Adrenal gland (tissue), 12 donors: ENCODE measurements around the gene FAT3. TPM values are rescaled to one million over a fixed set of nuclear protein-coding genes. Genes with fewer than 3 reads are reported as not detected.

Experiments used
- DNase-seq, 7 donors: peaks; one replicate each; pipeline ENCODE4 v3.0.0-alpha.2; 2019 to 2020
- H3K27ac ChIP-seq, 5 donors: fragments of 200-600 bp; sonication (generic) in 4 of 5; 1 replicate in 3 of 5; 2 replicates in 2 of 5; pipeline versions ENCODE4 v1.5.1 to v1.8.0; 2016 to 2020; ENCODE audit warnings: mild to moderate bottlenecking in 1 of 5
- H3K27me3 ChIP-seq: fragments of 200-600 bp; 2 replicates; pipeline ENCODE4 v1.8.0; 2021
- H3K36me3 ChIP-seq, 2 donors: fragments of 200-600 bp; replicated peaks in 1 of 2; 1 replicate in 1 of 2; 2 replicates in 1 of 2; pipeline versions ENCODE4 v1.5.1 to v1.8.0; 2018 to 2022
- H3K4me1 ChIP-seq, 2 donors: fragments of 200-600 bp; replicated peaks in 1 of 2; 1 replicate in 1 of 2; 2 replicates in 1 of 2; pipeline versions ENCODE4 v1.5.1 to v1.8.0; 2018 to 2021
- H3K4me3 ChIP-seq, 4 donors: fragments of 200-600 bp; sonication (generic) in 3 of 4; one replicate each; pipeline ENCODE4 v1.5.1; 2016 to 2018
- H3K9me3 ChIP-seq, 3 donors: fragments of 200-600 bp; sonication (generic) in 1 of 3; replicated peaks in 1 of 3; 1 replicate in 2 of 3; 2 replicates in 1 of 3; pipeline versions ENCODE4 v1.5.1 to v1.8.0; 2016 to 2021
- POLR2A ChIP-seq, 2 donors: fragments of 450-650 bp; IDR thresholded peaks; one replicate each; pipeline ENCODE4 v1.6.1; 2017; ENCODE audit warnings: antibody characterized with exemption in 2 of 2, mild to moderate bottlenecking in 2 of 2, moderate library complexity in 1 of 2
- WGBS, 4 donors: extraction: QIAGEN DNeasy Blood & Tissue Kit in 2 of 4; methylation state at CpG; one replicate each; pipeline versions ENCODE4 v1.1.5 to v1.1.7; 2013 to 2017; 5-methylcytosine and 5-hydroxymethylcytosine counted together
- intact Hi-C, 2 donors: fragments of 100-400 bp; cut with DNase I; formaldehyde crosslinking; loops; one replicate each; pipeline versions ENCODE4 v1.14.1 to v1.15.0; 2022 to 2023
- polyA plus RNA-seq, 3 donors: library from polyadenylated mRNA; stranded (reverse); fragments of 200-250 nt in 2 of 3; fragments of 350-450 nt in 1 of 3; fragmentation: Illumina TruSeq in 1 of 3; extraction: RNeasy Lipid Tissue Mini Kit (QIAGEN cat#74804) in 1 of 3; gene quantifications; one replicate each; pipeline ENCODE4 v1.2.3, GENCODE V29; 2013 to 2014
- total RNA-seq, 9 donors: library from RNA; depleted of rRNA in 4 of 9; stranded (reverse); fragments of >200 nt in 4 of 9; fragments of 120-200 nt in 1 of 9; fragmentation: NEBNext Ultra II Directional in 1 of 9; extraction: Animal tissue kit (Norgen Biotek cat#: 25700) in 1 of 9; gene quantifications; one replicate each; pipeline versions ENCODE4 v1.1.0 to v1.2.4, GENCODE V29; 2013 to 2023
- TF ChIP-seq, protein P1 (sequence below), 6 experiments: fragments of 450-650 bp in 4 of 6; fragments of 200-600 bp in 2 of 6; sonication (generic) in 1 of 6; IDR thresholded peaks; 1 replicate in 5 of 6; 2 replicates in 1 of 6; pipeline versions ENCODE4 v1.5.1 to v1.8.0; 2016 to 2021; ENCODE audit warnings: antibody characterized with exemption in 6 of 6, mild to moderate bottlenecking in 2 of 6, moderate library complexity in 1 of 6
- donor health status: healthy with polysubstance abuse.
- donor health status: Bipolar disorder and iron deficiency.
- donor health status: DM: yes; HTN: yes; CAD: no.
- donor health status: DM: no; HTN: no; CAD: no.
- donor health status: DM: no; HTN: no; CAD: no.
- donor health status: DM: yes; HTN: yes; CAD: no.

FAT3 gene
- total and polyA plus RNA-seq, 12 donors: 0.06 to 6.0 (median 0.14) TPM

DNA sequence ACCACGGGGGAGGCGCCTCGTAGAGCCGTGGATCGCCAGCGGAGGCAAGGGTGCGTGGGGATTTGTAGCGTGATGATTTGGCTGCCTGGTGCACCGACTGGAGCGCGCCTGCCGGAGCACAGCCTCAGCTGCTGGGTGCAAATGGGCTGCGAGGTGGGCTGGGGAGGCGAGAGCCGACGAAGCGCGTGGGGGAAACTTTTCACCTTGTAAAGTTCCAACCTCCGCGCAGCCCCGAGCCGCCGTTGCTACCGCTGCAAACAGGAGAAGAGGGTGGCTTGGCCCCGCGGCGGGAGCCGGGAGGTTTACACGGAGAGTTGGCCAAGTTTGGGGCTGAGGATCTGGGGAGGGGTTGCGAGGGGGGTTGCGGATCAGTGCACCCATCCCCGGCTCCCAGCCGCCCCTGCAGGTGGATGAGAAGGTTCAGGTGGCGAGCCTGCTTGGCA lies 528 bp downstream of the FAT3 start:
- TF ChIP-seq POLR2A (IDR thresholded peaks at IDR 0.05): no peak
- TF ChIP-seq, protein P1, sequence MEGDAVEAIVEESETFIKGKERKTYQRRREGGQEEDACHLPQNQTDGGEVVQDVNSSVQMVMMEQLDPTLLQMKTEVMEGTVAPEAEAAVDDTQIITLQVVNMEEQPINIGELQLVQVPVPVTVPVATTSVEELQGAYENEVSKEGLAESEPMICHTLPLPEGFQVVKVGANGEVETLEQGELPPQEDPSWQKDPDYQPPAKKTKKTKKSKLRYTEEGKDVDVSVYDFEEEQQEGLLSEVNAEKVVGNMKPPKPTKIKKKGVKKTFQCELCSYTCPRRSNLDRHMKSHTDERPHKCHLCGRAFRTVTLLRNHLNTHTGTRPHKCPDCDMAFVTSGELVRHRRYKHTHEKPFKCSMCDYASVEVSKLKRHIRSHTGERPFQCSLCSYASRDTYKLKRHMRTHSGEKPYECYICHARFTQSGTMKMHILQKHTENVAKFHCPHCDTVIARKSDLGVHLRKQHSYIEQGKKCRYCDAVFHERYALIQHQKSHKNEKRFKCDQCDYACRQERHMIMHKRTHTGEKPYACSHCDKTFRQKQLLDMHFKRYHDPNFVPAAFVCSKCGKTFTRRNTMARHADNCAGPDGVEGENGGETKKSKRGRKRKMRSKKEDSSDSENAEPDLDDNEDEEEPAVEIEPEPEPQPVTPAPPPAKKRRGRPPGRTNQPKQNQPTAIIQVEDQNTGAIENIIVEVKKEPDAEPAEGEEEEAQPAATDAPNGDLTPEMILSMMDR (IDR thresholded peaks at IDR 0.05): no peak
- H3K27ac ChIP-seq: no peak overlapping the region
- WGBS, 4 donors: 0 to 1% (median 0%) methylated on average over 4 to 34 of the region's 34 CpGs
- no peaks in the 10 kb centered on the region for H3K9me3 ChIP-seq
- H3K4me1 ChIP-seq: no peaks in the 10 kb centered on the region
- no peaks in the 10 kb centered on the region for H3K36me3 ChIP-seq
- intact Hi-C loops: no loop called here
- no peak for DNase-seq
- H3K27me3 ChIP-seq: peaks cover 40% of the 10 kb centered on the region
- H3K4me3 ChIP-seq: no peak overlapping the region

DNA sequence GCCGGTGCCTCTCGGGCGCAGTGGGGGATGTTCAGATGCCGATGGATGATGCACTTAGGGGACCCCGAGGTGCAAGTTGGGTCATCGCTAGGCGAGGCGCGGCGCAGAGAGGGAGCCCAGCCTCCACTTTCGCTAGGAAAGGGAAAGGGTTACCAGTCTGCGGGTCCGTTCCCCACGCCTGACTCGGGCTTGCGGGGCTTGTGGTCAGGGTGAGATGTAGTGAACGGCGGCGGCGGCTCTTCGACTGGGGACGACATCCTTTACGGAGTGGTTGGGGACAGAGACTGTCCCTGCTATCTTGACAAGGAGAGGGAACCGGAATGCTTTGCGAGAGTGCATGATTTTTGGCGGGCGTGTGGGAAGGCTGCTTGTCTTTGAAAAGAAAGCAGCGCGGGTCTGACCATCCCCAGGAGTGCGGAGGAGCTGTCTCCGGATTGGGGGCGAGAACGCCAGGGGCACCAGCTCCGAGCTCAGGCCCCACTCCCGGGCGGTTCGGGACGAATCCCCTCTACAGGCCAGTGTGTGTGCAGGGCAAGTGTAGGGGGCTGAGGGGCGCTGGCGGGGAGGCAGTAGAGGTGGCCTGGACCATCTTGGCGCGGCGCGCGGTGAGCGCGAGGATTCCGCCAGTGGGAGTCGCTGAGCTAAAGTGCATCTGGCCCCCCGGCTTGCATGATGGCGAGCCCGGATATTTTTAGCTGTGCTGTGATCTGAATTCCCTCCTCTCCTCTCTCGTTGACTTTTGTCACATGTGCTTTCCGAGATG lies 1.1 kb downstream of the FAT3 start:
- H3K4me1 ChIP-seq: no peaks in the 10 kb centered on the region
- 1 to 2% (median 2%) methylated on average over 34 to 54 of the region's 54 CpGs for WGBS, 4 donors
- no peaks in the 10 kb centered on the region for H3K9me3 ChIP-seq
- no peak overlapping the region for H3K27ac ChIP-seq
- TF ChIP-seq, protein P1 (IDR thresholded peaks at IDR 0.05): no peak
- no peak for TF ChIP-seq POLR2A (IDR thresholded peaks at IDR 0.05)
- no peak overlapping the region for H3K4me3 ChIP-seq
- intact Hi-C loops: no loop called here
- no peaks in the 10 kb centered on the region for H3K36me3 ChIP-seq
- H3K27me3 ChIP-seq: peaks cover 40% of the 10 kb centered on the region
- DNase-seq: no peak

DNA sequence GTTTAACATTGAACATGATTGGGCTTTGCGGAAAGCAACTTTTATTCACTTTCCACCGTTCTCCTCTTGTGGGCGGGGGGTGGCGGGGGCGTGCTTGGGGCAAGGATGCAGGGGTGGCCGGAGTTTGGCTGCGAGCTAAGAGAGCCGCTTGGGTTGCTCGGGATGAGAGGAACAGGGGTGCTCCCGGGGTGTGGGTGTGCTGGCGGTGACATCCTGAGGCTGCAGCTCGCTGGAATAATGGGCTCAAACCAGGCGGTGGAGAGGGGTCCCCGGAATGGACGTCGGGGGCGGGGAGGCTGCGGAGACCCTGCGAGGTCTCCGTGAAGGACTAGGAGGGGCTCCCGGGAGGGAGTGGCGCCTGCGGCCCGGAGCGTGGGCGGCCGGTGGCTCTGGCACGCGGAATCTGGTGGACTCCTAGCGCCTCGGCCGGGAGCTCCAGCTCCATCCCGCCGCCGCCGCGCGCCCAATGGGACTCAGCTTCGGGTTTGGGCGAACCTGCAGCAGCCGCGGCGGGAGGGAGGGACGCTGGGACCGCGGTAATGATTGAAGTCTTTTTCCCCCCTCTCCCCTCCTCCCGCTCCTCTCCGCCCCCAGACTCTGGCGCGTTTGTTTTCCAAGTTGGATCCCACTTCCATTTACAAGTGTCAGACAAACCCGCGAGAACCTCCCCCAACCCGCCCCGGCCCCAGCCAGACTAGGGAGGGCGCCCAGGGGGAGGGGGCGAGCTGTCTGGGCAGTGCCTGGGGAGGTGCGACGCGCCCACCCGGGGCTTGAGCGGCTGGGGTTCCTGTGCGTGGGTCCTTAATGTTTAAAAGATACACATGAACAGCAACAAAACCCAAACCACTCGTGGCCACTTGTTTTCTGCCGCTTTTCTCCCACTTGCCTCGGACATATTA lies 2.0 kb downstream of the FAT3 start:
- no peaks in the 10 kb centered on the region for H3K36me3 ChIP-seq
- intact Hi-C loops: no loop called here
- TF ChIP-seq POLR2A (IDR thresholded peaks at IDR 0.05): no peak
- TF ChIP-seq, protein P1 (IDR thresholded peaks at IDR 0.05): no peak
- peaks cover 0 to 4% (median 0%) of the 10 kb centered on the region in 3 donors for H3K9me3 ChIP-seq
- H3K4me1 ChIP-seq: no peaks in the 10 kb centered on the region
- no peak for DNase-seq
- no peak overlapping the region for H3K4me3 ChIP-seq
- 0 to 1% (median 1%) methylated on average over 13 to 65 of the region's 65 CpGs for WGBS, 4 donors
- no peak overlapping the region for H3K27ac ChIP-seq
- H3K27me3 ChIP-seq: peaks cover 40% of the 10 kb centered on the region

DNA sequence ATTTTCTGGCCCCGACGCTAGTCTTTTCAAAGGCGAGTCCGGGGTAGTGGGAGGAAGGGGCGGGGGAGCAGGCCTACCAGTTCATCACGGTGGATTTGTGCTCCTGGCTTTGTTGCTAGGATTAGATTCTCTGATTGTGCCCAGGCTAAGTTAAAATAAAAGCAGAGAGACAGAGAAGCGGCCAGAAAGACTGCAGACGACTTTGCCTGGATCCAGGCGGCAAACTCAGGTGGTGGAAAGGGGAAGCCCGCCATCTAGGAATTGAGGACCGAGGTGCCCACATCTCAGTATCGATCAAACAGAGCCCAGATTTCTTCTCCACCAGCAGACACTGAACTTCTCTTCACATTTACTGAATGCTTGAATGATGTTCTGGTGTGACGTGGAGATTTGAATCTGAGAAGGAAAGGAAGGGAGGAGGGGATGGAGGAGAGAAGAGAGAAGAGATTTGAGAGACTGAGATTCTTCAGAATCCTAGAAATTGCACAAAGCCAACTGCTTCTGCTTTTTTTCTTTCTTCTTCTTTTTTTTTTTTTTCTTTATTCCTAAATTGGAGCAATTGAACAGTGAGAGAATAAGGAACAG lies 2.7 kb downstream of the FAT3 start:
- TF ChIP-seq POLR2A (IDR thresholded peaks at IDR 0.05): no peak
- TF ChIP-seq, protein P1 (IDR thresholded peaks at IDR 0.05): no peak
- no peak overlapping the region for H3K27ac ChIP-seq
- no peaks in the 10 kb centered on the region for H3K4me1 ChIP-seq
- no peak overlapping the region for H3K4me3 ChIP-seq
- no peaks in the 10 kb centered on the region for H3K36me3 ChIP-seq
- WGBS, 4 donors: 6 to 16% (median 10%) methylated on average over 10 to 13 of the region's 13 CpGs
- H3K27me3 ChIP-seq: peaks cover 36% of the 10 kb centered on the region
- intact Hi-C loops: no loop called here
- H3K9me3 ChIP-seq: peaks cover 0 to 5% (median 0%) of the 10 kb centered on the region in 3 donors
- DNase-seq: no peak
